ENCODE measurements around the gene SCN4A. TPM values are rescaled to one million over a fixed set of nuclear protein-coding genes. Genes with fewer than 3 reads are reported as not detected.
"Not testable (repeated sequence)": the region's sequence is repeated elsewhere in the genome, so short reads cannot be mapped to it uniquely, and the experiment has no call there.

SCN4A gene
- total RNA-seq, 1 experiment from 2014 or later = 0.03 TPM

- no peaks in the 10 kb centered on the region for H3K27me3 ChIP-seq (ENCODE audit: control insufficient read depth, insufficient read depth, low read length)
- CTCF ChIA-PET = no interaction called here
- no peak overlapping the region for H3K27ac ChIP-seq (ENCODE audit: low read length)
- intact Hi-C loops (cut with micrococcal nuclease; ENCODE audit: unreplicated experiment) = no loop called here
- POLR2A ChIA-PET = no interaction called here
- no peaks in the 10 kb centered on the region for H3K36me3 ChIP-seq (ENCODE audit: control insufficient read depth, insufficient read depth, low read length)
- BruUV-seq (replicated peaks) = no TSS peak
- no peak for TF ChIP-seq SIN3A (IDR thresholded peaks at IDR 0.05; ENCODE audit: borderline replicate concordance, insufficient read depth, low read depth, low read length)
- no peak for TF ChIP-seq POLR2AphosphoS5 (IDR thresholded peaks at IDR 0.05; ENCODE audit: low read depth, low read length)
- TF ChIP-seq REST (IDR thresholded peaks at IDR 0.05; ENCODE audit: insufficient read depth in 1 of 2, low read depth in 2 of 2, low read length in 1 of 2) = no peak
- TF ChIP-seq TCF7L2 (IDR thresholded peaks at IDR 0.05; ENCODE audit: low read depth, low read length) = no peak
- TF ChIP-seq, protein P1, sequence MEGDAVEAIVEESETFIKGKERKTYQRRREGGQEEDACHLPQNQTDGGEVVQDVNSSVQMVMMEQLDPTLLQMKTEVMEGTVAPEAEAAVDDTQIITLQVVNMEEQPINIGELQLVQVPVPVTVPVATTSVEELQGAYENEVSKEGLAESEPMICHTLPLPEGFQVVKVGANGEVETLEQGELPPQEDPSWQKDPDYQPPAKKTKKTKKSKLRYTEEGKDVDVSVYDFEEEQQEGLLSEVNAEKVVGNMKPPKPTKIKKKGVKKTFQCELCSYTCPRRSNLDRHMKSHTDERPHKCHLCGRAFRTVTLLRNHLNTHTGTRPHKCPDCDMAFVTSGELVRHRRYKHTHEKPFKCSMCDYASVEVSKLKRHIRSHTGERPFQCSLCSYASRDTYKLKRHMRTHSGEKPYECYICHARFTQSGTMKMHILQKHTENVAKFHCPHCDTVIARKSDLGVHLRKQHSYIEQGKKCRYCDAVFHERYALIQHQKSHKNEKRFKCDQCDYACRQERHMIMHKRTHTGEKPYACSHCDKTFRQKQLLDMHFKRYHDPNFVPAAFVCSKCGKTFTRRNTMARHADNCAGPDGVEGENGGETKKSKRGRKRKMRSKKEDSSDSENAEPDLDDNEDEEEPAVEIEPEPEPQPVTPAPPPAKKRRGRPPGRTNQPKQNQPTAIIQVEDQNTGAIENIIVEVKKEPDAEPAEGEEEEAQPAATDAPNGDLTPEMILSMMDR (IDR thresholded peaks at IDR 0.05) = no peak
- ATAC-seq (no peak), DNase-seq (ENCODE audit: low read depth, low spot score) (no peak)
- no peak overlapping the region for H3K4me3 ChIP-seq (ENCODE audit: low read depth in 2 of 2, low read length in 2 of 2)
- H3K4me1 ChIP-seq (ENCODE audit: control insufficient read depth, insufficient read depth, low read length) = no peaks in the 10 kb centered on the region
- no peaks in the 10 kb centered on the region for H3K9me3 ChIP-seq (ENCODE audit: control insufficient read depth, insufficient read depth, low read depth, low read length)
- in situ Hi-C loops (cut with HindIII; ENCODE audit: low pct_unique_long_range_greater_than_20kb, low sequenced_read_pairs) = no loop called here
Observed at GRCh38 chr17:63926164-63926563, 46.6 kb downstream of the SCN4A start.

DNA sequence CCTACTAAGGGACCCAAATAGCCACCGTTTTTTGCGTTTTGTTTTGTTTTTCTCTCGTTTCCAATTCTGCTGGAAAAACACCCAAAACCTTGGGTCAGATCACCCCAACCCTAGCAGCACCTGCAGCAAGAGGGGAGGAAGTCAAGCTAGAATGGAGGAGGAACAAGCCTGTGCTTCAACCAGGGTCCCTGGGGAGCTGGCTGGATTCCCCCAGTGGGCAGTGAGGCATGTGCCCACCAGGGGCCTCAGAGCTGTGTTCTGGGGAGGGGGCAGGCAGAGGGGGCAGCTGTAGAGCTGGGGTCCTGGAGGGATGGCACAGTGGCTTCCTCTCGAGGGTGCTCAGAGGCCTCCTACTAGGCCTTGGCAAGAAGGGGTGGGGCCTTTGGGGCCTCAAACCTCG lies 47.1 kb downstream of the SCN4A start:
- Histone ChIP-seq H3K27me3 (ENCODE audit: control insufficient read depth, insufficient read depth, low read length) (no peaks in the 10 kb centered on the region), H3K4me3 (ENCODE audit: low read depth in 2 of 2, low read length in 2 of 2) (no peak overlapping the region), H3K9me3 (ENCODE audit: control insufficient read depth, insufficient read depth, low read depth, low read length) (no peaks in the 10 kb centered on the region), H3K27ac (ENCODE audit: low read length) (no peak overlapping the region), H3K36me3 (ENCODE audit: control insufficient read depth, insufficient read depth, low read length) (no peaks in the 10 kb centered on the region), H3K4me1 (ENCODE audit: control insufficient read depth, insufficient read depth, low read length) (no peaks in the 10 kb centered on the region)
- CTCF ChIA-PET = no interaction called here
- intact Hi-C loops (cut with micrococcal nuclease; ENCODE audit: unreplicated experiment) (no loop called here), in situ Hi-C loops (cut with HindIII; ENCODE audit: low pct_unique_long_range_greater_than_20kb, low sequenced_read_pairs) (no loop called here)
- no TSS peak for BruUV-seq (replicated peaks)
- ATAC-seq (no peak), DNase-seq (ENCODE audit: low read depth, low spot score) (no peak)
- POLR2A ChIA-PET = no interaction called here
- TF ChIP-seq SIN3A (IDR thresholded peaks at IDR 0.05; ENCODE audit: borderline replicate concordance, insufficient read depth, low read depth, low read length) (no peak), TCF7L2 (IDR thresholded peaks at IDR 0.05; ENCODE audit: low read depth, low read length) (no peak), POLR2AphosphoS5 (IDR thresholded peaks at IDR 0.05; ENCODE audit: low read depth, low read length) (no peak), REST (IDR thresholded peaks at IDR 0.05; ENCODE audit: insufficient read depth in 1 of 2, low read depth in 2 of 2, low read length in 1 of 2) (no peak)
- TF ChIP-seq, protein P1 (IDR thresholded peaks at IDR 0.05) = no peak

DNA sequence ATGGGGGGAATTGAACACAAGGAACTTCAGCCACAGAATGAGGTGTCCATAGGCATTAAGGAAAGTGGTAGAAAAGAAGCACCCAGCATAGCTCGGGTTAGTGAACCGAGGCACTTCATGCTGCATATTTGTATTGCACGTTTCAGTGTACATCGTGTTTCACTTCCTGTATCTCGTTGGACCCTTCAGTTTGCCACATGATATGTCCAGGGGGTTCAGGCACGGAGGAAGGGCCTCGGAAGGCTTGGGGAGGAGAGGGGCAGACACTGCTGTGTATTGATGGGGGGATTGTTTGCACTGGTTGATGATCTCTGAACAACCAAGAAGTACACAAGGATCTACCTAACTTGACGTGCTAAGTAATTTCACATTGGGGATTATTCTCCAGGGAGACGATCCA lies 50.3 kb downstream of the SCN4A start:
- CTCF ChIA-PET = interaction anchor here (0.6 kb wide), 1 partner anchor 10 kb away, joined by 4 read pairs; the partner anchor contains the start of gene CD79B
- not testable (repeated sequence) for ATAC-seq

GRCh38 chr17:63920779-63921178 lies 51.9 kb downstream of the SCN4A start:
- H3K36me3 ChIP-seq (ENCODE audit: control insufficient read depth, insufficient read depth, low read length); DNase-seq (ENCODE audit: low read depth, low spot score); H3K4me1 ChIP-seq (ENCODE audit: control insufficient read depth, insufficient read depth, low read length); H3K27me3 ChIP-seq (ENCODE audit: control insufficient read depth, insufficient read depth, low read length); H3K4me3 ChIP-seq (ENCODE audit: low read depth in 2 of 2, low read length in 2 of 2); BruUV-seq (replicated peaks); H3K9me3 ChIP-seq (ENCODE audit: control insufficient read depth, insufficient read depth, low read depth, low read length); in situ Hi-C loops (cut with HindIII; ENCODE audit: low pct_unique_long_range_greater_than_20kb, low sequenced_read_pairs); intact Hi-C loops (cut with micrococcal nuclease; ENCODE audit: unreplicated experiment); ATAC-seq; H3K27ac ChIP-seq (ENCODE audit: low read length); POLR2A ChIA-PET: not testable (repeated sequence)
- CTCF ChIA-PET = interaction anchor here (0.7 kb wide), 1 partner anchor 811 kb away, joined by 7 read pairs; no protein-coding TSS in a partner anchor

More for the DNA sequence above, 50.3 kb downstream of the SCN4A start:
- in situ Hi-C loops (cut with HindIII; ENCODE audit: low pct_unique_long_range_greater_than_20kb, low sequenced_read_pairs); H3K27ac ChIP-seq (ENCODE audit: low read length); POLR2A ChIA-PET; intact Hi-C loops (cut with micrococcal nuclease; ENCODE audit: unreplicated experiment); H3K9me3 ChIP-seq (ENCODE audit: control insufficient read depth, insufficient read depth, low read depth, low read length); H3K36me3 ChIP-seq (ENCODE audit: control insufficient read depth, insufficient read depth, low read length); H3K4me1 ChIP-seq (ENCODE audit: control insufficient read depth, insufficient read depth, low read length); H3K4me3 ChIP-seq (ENCODE audit: low read depth in 2 of 2, low read length in 2 of 2); H3K27me3 ChIP-seq (ENCODE audit: control insufficient read depth, insufficient read depth, low read length); DNase-seq (ENCODE audit: low read depth, low spot score); BruUV-seq (replicated peaks): not testable (repeated sequence)
